BLaER1 (cell line): ENCODE measurements around the gene PIK3CD.
"Not testable (repeated sequence)": the region's sequence is repeated elsewhere in the genome, so short reads cannot be mapped to it uniquely, and the experiment has no call there.

Experiments used
- H3K27ac ChIP-seq: shearing (Covaris generic); formaldehyde crosslinking; 2 replicates; pipeline ENCODE4 v1.8.1; 2022
- H3K27me3 ChIP-seq: shearing (Covaris generic); formaldehyde crosslinking; 2 replicates; pipeline ENCODE4 v1.8.1; 2022
- H3K36me3 ChIP-seq: shearing (Covaris generic); formaldehyde crosslinking; 2 replicates; pipeline ENCODE4 v1.8.1; 2022
- H3K4me1 ChIP-seq: shearing (Covaris generic); formaldehyde crosslinking; 2 replicates; pipeline ENCODE4 v1.8.1; 2022
- H3K4me2 ChIP-seq: shearing (Covaris generic); formaldehyde crosslinking; 2 replicates; pipeline ENCODE4 v1.8.1; 2022
- H3K4me3 ChIP-seq: shearing (Covaris generic); formaldehyde crosslinking; 2 replicates; pipeline ENCODE4 v1.8.1; 2022
- H3K9ac ChIP-seq: shearing (Covaris generic); formaldehyde crosslinking; 2 replicates; pipeline ENCODE4 v1.8.1; 2022
- H3K9me3 ChIP-seq: shearing (Covaris generic); formaldehyde crosslinking; 2 replicates; pipeline ENCODE4 v1.8.1; 2022
- H4K20me1 ChIP-seq: shearing (Covaris generic); formaldehyde crosslinking; 2 replicates; pipeline ENCODE4 v1.8.1; 2022
- Cebpa-rat ChIP-seq: shearing (Covaris generic); IDR thresholded peaks from 2 replicates; pipeline ENCODE4 v1.8.1; 2022

PIK3CD gene

DNA sequence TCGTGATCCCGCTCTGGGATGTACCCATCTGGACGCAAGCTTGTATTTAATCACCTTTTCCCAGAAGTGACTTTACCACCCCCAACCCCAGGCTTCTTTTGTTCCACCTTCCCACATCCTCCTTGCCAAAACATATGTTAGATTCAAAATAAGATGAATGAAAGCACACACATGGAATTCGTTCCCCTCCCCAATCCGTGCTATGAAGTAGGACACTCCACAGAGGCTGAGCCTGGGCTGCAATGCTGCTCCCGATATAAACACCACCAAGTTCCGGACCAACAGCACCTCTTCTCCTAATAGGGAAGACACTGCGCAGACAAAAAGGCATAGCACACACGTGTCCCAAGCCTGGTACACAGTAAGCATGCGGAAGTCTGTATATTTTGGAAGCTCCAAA is 86.1 kb downstream of the PIK3CD start:
- H3K27me3 ChIP-seq, result no peaks in the 10 kb centered on the region
- H3K9ac ChIP-seq, result no peak overlapping the region
- H3K4me1 ChIP-seq, result peaks cover 62% of the 10 kb centered on the region
- 0 out of 2 replicates have a peak, but pooled peaks cover 8% of the 10 kb centered on the region for H3K9me3 ChIP-seq
- peaks cover 96% of the 10 kb centered on the region for H3K36me3 ChIP-seq
- TF ChIP-seq Cebpa-rat, result no peak
- H3K4me2 ChIP-seq, result peak overlapping the region; percentile 87
- H4K20me1 ChIP-seq, result peaks cover 46% of the 10 kb centered on the region
- H3K27ac ChIP-seq, result 0 out of 2 replicates have a peak overlapping the region, but pooled peaks have one; percentile 5
- no peak overlapping the region for H3K4me3 ChIP-seq

DNA sequence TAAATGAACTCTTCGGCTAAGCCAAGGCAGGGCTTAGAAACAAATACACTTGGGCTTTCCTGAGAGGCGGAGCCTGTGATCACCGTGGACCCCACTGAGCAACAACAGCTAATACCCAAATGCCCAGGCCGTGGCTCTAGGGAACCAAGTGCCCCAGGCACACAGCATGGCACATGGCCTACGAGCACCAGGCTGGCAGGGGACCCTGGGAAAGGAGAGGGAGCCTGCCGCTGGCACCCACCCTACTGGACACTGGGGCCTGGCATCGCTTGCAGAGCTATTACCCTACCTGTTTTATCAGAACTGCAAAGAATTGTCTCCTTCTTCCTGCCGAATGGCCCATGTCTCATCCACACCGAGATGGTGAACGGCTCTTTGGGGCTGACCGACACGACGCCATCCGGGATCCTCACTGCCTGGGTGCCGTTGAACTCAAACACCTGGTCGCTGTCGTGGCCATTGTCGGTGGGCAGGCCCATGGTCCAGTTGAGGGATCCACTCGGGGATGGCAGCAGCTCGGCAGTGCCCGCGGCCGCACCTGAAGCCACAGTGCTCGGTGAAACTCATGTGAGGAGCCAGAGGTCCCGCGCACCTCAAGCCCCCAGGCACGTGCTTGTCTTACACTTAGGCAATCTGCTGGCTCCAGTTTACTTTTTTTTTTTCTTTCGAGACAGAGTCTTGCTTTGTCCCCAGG is 92.7 kb downstream of the PIK3CD start:
- no peak for TF ChIP-seq Cebpa-rat
- Histone ChIP-seq H3K4me3 (no peak overlapping the region), H3K4me2 (no peak overlapping the region), H3K9ac (no peak overlapping the region), H3K9me3 (no peaks in the 10 kb centered on the region), H4K20me1 (no peaks in the 10 kb centered on the region), H3K4me1 (no peaks in the 10 kb centered on the region), H3K36me3 (peaks cover 100% of the 10 kb centered on the region), H3K27ac (no peak overlapping the region), H3K27me3 (no peaks in the 10 kb centered on the region)

DNA sequence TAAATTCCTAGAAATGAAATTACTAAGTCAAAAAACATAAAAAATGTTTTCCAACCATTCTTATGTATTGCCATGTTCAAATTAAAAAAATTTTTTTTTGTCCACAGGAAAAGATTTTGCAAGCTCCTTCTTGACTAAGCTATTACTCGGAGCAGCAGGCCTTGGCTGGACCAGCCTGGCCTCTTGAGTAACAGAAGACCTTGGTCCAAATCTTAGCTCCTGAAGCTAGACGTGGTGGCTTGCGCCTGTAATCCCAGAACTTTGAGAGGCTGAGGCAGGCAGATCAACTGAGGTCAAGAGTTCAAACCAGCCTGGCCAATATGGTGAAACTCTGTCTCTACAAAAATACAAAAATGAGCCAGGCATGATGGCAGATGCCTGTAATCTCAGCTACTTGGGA is 94.7 kb downstream of the PIK3CD start:
- Histone ChIP-seq H3K36me3 (peaks cover 100% of the 10 kb centered on the region), H3K9me3 (no peaks in the 10 kb centered on the region), H3K27me3 (no peaks in the 10 kb centered on the region), H3K4me2 (no peak overlapping the region), H3K4me3 (no peak overlapping the region), H3K4me1 (no peaks in the 10 kb centered on the region), H3K27ac (no peak overlapping the region), H3K9ac (no peak overlapping the region), H4K20me1 (no peaks in the 10 kb centered on the region)
- no peak for TF ChIP-seq Cebpa-rat

DNA sequence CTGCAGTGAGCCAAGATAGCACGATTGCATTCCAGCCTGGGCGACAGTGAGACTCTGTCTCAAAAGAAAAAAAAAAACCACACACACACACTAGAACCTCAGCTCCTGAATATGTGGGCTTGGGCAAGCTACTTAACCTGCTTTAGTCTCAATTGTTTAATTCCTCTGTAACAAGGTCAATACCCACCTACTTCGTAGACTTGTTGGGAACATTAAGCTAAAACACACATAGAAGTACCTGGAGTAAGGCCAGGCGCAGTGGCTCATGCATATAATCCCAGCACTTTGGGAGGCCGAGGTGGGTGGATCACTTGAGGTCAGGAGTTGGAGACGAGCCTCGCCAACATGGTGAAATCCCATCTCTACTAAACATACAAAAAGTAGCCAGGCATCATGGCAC is 95.1 kb downstream of the PIK3CD start:
- H3K27me3 ChIP-seq, result no peaks in the 10 kb centered on the region
- H3K4me2 ChIP-seq, result no peak overlapping the region
- H3K4me3 ChIP-seq, result no peak overlapping the region
- no peak for TF ChIP-seq Cebpa-rat
- no peaks in the 10 kb centered on the region for H4K20me1 ChIP-seq
- no peak overlapping the region for H3K9ac ChIP-seq
- peaks cover 100% of the 10 kb centered on the region for H3K36me3 ChIP-seq
- no peaks in the 10 kb centered on the region for H3K4me1 ChIP-seq
- no peak overlapping the region for H3K27ac ChIP-seq
- no peaks in the 10 kb centered on the region for H3K9me3 ChIP-seq

DNA sequence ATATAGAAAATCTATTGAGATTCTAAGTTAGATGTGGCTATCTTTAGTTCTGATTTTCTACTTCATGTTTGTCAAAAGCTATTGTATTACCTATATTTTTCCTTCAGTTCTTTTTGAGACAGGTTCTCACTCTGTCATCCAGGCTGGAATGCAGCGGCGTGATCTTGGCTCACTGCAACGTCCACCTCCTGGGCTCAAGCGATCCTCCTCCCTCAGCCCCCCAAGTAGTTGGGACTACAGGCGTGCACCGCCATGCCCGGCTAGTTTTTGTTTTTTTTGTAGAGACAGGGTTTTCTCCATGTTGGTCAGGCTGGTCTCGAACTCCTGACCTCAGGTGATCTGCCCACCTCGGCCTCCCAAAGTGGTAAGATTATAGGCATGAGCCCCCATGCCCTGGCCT is 96.9 kb downstream of the PIK3CD start:
- not testable (repeated sequence) for H3K27me3 ChIP-seq, H3K9me3 ChIP-seq, H3K27ac ChIP-seq, H3K4me1 ChIP-seq, H3K9ac ChIP-seq, H3K4me3 ChIP-seq, H3K4me2 ChIP-seq
- Histone ChIP-seq H3K36me3 (peaks cover 100% of the 10 kb centered on the region), H4K20me1 (peaks cover 16% of the 10 kb centered on the region)

DNA sequence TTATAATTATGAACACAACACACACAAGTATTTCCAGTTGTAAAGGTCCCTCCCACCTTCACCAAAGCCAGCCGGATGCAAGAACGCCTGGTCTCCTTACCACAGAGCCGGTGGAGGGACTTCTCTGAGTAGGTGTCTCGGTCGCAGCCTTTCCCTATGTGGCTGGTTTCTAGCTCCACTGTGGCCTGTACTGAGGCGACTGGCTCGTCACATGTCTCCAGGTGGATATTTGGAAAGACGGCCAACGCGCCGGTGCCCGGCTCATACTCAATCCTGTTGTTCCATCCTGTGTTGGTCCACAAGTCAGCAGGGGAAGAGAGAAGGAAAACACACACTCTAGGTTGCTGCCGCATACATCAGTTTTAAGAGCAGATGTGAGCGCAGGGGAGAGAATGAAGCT is 97.8 kb downstream of the PIK3CD start:
- peaks cover 24% of the 10 kb centered on the region for H4K20me1 ChIP-seq
- no peak overlapping the region for H3K27ac ChIP-seq
- H3K4me1 ChIP-seq, result no peaks in the 10 kb centered on the region
- no peaks in the 10 kb centered on the region for H3K27me3 ChIP-seq
- no peak overlapping the region for H3K4me3 ChIP-seq
- H3K9ac ChIP-seq, result no peak overlapping the region
- peaks cover 100% of the 10 kb centered on the region for H3K36me3 ChIP-seq
- no peak overlapping the region for H3K4me2 ChIP-seq
- TF ChIP-seq Cebpa-rat, result no peak
- H3K9me3 ChIP-seq, result no peaks in the 10 kb centered on the region

DNA sequence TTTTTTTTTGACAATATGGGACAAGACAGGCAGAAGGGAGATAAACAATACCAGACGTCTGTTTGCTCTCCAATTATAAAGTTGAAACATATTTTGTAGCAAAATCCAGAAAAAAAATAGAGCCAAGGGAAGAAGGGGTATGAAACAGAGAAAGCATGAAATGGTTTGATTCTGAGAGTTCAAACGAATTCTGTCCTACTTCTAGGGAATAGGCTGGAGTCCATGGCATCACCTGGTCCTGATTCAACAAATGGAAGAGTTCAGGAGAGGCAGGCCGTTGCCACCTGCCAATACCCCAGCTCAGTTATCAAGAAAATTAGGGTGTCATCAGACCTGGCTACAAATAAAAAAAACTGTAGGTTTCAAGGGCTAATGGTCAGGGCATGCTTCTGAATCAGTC is 100.4 kb downstream of the PIK3CD start:
- Histone ChIP-seq H3K4me3 (no peak overlapping the region), H3K27ac (no peak overlapping the region; the same call in 1 of the 2 replicates), H3K9me3 (no peaks in the 10 kb centered on the region), H3K9ac (no peak overlapping the region), H4K20me1 (peaks cover 50% of the 10 kb centered on the region), H3K4me1 (no peaks in the 10 kb centered on the region), H3K27me3 (no peaks in the 10 kb centered on the region), H3K36me3 (peaks cover 88% of the 10 kb centered on the region), H3K4me2 (no peak overlapping the region)
- TF ChIP-seq Cebpa-rat, result no peak

DNA sequence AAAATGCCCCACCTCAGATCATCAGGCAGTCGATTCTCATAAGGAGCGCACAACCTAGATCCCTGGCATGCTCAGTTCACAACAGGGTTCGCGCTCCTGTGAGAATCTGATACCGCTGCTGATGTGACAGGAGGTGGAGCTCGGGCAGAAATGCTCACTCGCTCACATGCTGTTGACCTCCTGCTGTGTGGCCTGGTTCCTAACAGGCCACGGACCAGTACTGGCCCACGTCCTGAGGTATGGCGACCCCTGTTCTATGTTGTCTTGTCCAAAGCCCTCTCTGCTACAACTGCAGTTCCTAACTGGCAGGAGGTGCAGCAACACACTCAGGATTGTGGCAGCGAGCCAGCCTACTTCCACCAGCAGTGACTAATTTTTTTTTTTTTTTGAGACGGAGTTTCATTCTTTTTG is 101.6 kb downstream of the PIK3CD start:
- Histone ChIP-seq H3K4me2 (no peak overlapping the region), H3K36me3 (peaks cover 81% of the 10 kb centered on the region), H3K4me3 (no peak overlapping the region), H3K9ac (no peak overlapping the region), H3K27ac (no peak overlapping the region), H3K4me1 (no peaks in the 10 kb centered on the region), H3K9me3 (no peaks in the 10 kb centered on the region), H3K27me3 (no peaks in the 10 kb centered on the region), H4K20me1 (peaks cover 62% of the 10 kb centered on the region)
- no peak for TF ChIP-seq Cebpa-rat

DNA sequence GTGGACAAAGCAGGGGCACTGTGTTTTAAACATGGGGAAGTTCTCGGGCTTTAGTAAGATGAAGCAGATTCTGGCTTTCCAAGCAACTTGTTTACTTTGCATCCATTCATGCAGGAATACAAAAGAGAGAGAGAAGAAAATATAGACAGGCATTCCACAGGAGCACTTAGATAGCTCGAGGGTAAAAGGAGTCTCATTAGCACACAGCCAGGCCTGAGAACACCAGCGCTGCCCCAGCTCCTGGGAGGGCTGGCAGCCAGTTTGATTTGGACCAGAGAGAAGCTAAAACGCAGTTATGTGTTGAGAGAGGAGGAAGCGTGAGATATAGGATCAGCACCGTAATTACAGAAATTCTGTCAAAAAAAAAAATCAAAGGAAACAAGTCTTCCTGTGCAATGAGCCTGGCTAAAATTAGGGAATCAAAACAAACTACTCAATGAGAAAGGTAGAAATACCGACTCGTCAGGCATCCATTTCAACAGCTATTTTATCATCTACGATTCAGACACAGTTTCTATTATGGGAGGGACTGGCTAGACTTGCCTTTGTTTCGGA is 104.0 kb downstream of the PIK3CD start:
- Histone ChIP-seq H3K9ac (no peak overlapping the region), H3K27me3 (no peaks in the 10 kb centered on the region), H3K4me2 (no peak overlapping the region), H3K27ac (no peak overlapping the region), H3K36me3 (peaks cover 80% of the 10 kb centered on the region), H3K4me3 (no peak overlapping the region), H3K4me1 (peaks cover 6% of the 10 kb centered on the region), H3K9me3 (no peaks in the 10 kb centered on the region), H4K20me1 (peaks cover 86% of the 10 kb centered on the region)
- TF ChIP-seq Cebpa-rat, result no peak

DNA sequence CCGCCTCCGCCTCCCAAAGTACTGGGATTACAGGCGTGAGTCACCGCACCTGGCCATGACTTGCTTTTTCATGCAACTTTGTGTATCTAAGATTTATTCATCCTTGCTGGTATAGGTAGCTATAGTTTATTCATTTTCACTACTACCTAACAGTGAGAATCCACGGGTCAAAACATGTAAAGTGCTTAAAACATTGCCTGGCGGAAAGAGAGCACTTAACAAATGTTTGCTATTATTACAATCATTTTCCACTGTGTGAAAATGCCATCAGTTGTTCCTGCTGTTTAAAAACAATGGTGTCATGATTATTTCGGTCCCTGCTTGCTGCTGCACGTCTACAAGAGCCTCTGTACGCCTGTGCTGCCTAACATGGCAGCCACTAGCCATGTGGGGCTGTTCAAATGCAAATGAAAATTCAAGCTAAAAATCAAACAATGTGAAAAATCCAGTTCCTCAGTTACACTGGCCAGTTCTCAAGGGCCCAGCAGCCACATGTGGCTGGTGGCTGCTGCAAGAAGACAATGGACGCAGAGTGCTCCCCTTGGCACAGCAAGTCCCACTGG is 107.1 kb downstream of the PIK3CD start:
- H3K27me3 ChIP-seq, result no peaks in the 10 kb centered on the region
- H3K36me3 ChIP-seq, result peaks cover 69% of the 10 kb centered on the region
- H3K4me3 ChIP-seq, result no peak overlapping the region
- no peak for TF ChIP-seq Cebpa-rat
- no peaks in the 10 kb centered on the region for H3K9me3 ChIP-seq
- no peak overlapping the region for H3K9ac ChIP-seq
- no peak overlapping the region for H3K4me2 ChIP-seq
- no peak overlapping the region for H3K27ac ChIP-seq
- peaks cover 37% of the 10 kb centered on the region for H3K4me1 ChIP-seq
- peaks cover 98% of the 10 kb centered on the region for H4K20me1 ChIP-seq
